HG03108 (cell line): ENCODE measurements around the gene NR2F1.
A peak's percentile ranks its signal among the peaks of the same experiment; 100 is the strongest.

Experiments used
- ATAC-seq: cut with Tn5 transposase; IDR thresholded peaks from one replicate; pipeline ENCODE4 v1.9.1; 2021; ENCODE audit warnings: moderate library complexity; ENCODE audit not compliant: unreplicated experiment

NR2F1 gene

DNA sequence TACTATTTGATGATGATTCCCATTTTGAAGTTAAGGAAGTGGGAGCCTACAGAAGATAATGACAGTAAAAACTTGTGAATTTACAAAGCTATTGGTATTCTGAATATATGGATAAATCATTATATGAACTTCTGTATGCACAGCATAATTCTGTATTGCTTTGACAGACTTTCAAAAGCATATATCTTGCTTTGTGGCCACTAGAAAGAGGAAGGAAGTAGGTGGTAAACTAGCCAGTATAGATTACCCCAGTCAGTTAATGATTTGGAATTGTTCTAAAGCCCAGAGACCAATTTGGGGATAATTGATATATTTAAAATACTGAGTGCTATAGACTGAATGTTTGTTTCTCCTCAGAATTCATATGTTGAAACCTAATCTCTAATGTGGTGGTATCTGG lies 53.0 kb downstream of the NR2F1 start:
- ATAC-seq = peak; percentile 82

DNA sequence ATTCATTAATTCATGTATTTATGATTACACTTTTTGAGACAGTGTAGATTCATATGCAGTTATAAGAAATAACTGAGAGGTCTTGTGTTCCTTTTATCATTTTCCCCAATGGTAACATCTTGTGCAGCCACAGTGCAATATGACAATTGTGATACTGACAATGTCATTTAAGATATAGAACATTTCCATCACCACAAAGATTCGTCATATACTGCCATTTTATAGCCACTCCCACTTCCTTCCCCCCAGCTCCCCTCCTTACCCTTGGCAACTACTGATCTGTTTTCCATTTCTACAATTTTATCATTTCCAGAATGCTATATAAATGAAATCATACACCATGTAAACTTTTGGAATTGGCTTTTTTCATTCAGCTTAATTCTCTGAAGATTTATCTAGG lies 53.8 kb downstream of the NR2F1 start:
- ATAC-seq = no peak

DNA sequence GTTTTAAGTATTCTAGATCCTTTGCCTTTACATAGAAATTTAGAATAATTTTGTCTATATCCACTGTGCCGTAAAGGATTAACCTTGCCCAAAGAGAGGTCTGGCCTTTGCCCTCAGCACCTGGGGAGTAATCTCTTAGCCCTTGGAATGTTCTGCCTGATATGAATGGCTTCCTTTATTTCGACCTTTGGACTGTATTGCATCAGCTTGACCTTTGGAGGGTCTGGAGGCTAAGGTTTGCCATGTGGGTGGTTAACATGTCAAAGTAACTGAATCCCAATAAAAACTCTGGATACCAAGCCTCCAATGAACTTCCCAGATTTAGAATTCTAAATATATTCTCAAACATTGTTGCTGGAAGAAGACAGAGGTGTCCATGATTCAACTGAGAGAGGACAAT lies 54.7 kb downstream of the NR2F1 start:
- ATAC-seq = no peak

DNA sequence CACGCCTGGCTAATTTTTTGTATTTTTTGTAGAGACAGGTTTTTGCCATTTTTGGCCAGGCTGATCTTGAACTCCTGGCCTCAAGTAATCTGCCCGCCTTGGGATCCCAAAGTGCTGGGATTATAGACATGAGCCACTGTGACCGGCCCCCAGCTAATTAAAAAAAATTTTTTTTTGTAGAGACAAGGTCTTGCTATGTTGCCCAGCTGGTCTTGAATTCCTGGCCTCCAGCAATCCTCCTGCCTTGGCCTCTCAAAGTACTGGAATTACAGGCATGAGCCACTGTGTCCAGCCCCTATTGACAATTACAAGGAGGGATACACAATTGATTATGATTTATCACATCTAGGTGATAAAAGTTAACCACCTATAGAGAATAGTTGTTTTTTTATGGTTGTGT lies 59.5 kb downstream of the NR2F1 start:
- ATAC-seq = no peak
